Measurements from ENCODE around the gene TIMM10. TPM values are rescaled to one million over a fixed set of nuclear protein-coding genes. Genes with fewer than 3 reads are reported as not detected.

The TIMM10 gene
- total and polyA plus RNA-seq, 7 donors = 55.0 to 149 (median 90.0) TPM

DNA sequence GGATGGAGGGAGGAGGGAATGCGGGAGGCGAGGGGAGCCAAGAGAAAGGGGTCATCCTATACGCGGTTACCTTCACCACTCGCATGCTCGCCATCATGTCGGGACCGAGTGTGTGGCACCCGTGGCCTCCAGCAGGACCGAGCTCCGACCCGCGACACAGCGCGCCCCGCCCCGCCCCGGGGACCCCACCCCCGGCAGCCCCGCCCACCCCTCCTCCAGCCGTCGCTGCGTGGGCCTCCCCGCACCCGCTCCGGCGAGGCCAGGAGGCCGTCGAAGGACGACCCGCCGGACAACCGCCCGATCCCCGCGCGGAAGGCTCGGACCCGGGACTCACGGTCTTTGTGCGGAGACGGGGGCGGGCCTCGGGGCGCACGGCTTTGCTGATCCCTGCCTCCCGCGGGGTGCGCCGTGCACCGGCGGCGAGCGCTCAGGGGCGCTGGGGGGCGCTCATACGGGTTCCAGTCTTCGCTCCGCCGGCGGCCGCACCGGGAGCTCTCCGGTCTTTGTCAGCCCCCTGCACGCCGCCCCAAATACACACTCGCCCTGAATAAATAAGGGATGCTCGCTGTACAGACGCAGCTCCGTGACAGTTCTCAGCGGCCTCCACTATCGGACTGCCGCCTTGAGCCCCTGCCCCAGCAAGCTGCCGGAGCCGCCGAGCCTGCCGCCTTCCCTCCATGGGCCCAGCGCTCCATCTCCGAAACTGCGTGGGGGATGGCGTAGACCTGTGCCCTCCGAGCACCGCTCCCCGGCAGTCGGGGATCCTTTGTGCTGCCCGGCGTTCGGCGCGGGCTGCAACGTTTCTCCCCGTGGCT, 37.2 kb upstream of the TIMM10 start, which contains the start of gene UBE2L6:
UBE2L6 (minus strand) TSS at position 158 of the 815 bp plus-strand sequence; CDS start at position 97, 61 bp downstream.
- intact Hi-C loops (cut with DNase I) = loop anchor here (2.0 to 5.0 kb wide), 2 partner anchors 75 to 77 kb away; no protein-coding TSS in a partner anchor
- ATAC-seq (peak; percentile 59 to 87 (median 80)), DNase-seq (peak; percentile 50 to 88)
- H3K4me3 ChIP-seq = peak within 1 kb of the TSS; percentile 71
- no peaks in the 10 kb centered on the region for H3K36me3 ChIP-seq (ENCODE audit: insufficient read depth in 1 of 2, low read depth in 1 of 2)
- peak within 1 kb of the TSS; percentile 19 for H3K27ac ChIP-seq
- peaks cover 6% of the 10 kb centered on the region for H3K4me1 ChIP-seq
- H3K9me3 ChIP-seq = no peaks in the 10 kb centered on the region
- WGBS, 3 donors = 0 to 1% (median 0%) methylated on average over 64 to 92 of the region's 92 CpGs
- H3K27me3 ChIP-seq (ENCODE audit: insufficient read depth in 3 of 3, low read length in 2 of 3) = peaks cover 0 to 21% (median 0%) of the 10 kb centered on the region in 3 donors
- TF ChIP-seq, protein P1, sequence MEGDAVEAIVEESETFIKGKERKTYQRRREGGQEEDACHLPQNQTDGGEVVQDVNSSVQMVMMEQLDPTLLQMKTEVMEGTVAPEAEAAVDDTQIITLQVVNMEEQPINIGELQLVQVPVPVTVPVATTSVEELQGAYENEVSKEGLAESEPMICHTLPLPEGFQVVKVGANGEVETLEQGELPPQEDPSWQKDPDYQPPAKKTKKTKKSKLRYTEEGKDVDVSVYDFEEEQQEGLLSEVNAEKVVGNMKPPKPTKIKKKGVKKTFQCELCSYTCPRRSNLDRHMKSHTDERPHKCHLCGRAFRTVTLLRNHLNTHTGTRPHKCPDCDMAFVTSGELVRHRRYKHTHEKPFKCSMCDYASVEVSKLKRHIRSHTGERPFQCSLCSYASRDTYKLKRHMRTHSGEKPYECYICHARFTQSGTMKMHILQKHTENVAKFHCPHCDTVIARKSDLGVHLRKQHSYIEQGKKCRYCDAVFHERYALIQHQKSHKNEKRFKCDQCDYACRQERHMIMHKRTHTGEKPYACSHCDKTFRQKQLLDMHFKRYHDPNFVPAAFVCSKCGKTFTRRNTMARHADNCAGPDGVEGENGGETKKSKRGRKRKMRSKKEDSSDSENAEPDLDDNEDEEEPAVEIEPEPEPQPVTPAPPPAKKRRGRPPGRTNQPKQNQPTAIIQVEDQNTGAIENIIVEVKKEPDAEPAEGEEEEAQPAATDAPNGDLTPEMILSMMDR (IDR thresholded peaks at IDR 0.05) = no peak

DNA sequence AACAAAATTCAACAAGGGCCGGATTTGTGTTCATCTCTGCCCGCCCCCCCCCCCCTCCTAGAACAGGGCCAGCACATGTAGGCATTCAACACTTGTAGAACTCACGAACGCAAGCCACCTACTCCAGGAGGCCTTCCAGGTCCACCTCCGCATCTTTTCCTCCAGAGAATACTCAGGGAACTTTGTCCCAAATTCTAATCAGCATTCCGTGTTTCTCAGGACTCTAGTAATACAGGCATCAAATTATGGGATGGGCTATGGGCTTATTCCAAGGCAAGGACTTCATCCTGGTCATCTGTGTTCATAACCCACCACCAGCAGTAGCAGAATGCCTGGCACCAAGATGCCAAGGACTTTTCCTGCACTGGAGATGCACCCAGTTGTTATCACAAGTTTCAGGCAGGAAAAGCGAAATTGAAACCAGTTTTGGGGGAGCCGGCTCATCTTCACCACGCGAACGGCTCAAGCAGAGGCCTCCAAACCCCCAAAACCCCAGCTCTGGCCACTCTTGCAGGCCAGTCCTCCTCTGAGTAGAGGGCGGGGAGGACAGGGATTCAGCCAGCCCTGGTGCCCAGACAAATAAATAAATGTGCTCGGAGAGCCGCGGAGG, 36.5 kb upstream of the TIMM10 start:
- Histone ChIP-seq H3K4me3 (peak overlapping the region; percentile 71), H3K36me3 (ENCODE audit: insufficient read depth in 1 of 2, low read depth in 1 of 2) (no peaks in the 10 kb centered on the region), H3K9me3 (no peaks in the 10 kb centered on the region), H3K27ac (peak overlapping the region; percentile 2), H3K27me3 (ENCODE audit: insufficient read depth in 3 of 3, low read length in 2 of 3) (peaks cover 0 to 21% (median 0%) of the 10 kb centered on the region in 3 donors), H3K4me1 (peaks cover 6% of the 10 kb centered on the region)
- no peak for DNase-seq
- 15 to 21% (median 19%) methylated on average over 15 of the region's 15 CpGs for WGBS, 3 donors
- peak in 3 of 4 donors; percentile 7 to 21 (median 9) for ATAC-seq
- intact Hi-C loops (cut with DNase I) = loop anchor here in 1 of 2 donors (5.0 kb wide), 1 partner anchor 75 kb away; no protein-coding TSS in a partner anchor
- TF ChIP-seq, protein P1 (IDR thresholded peaks at IDR 0.05) = no peak

DNA sequence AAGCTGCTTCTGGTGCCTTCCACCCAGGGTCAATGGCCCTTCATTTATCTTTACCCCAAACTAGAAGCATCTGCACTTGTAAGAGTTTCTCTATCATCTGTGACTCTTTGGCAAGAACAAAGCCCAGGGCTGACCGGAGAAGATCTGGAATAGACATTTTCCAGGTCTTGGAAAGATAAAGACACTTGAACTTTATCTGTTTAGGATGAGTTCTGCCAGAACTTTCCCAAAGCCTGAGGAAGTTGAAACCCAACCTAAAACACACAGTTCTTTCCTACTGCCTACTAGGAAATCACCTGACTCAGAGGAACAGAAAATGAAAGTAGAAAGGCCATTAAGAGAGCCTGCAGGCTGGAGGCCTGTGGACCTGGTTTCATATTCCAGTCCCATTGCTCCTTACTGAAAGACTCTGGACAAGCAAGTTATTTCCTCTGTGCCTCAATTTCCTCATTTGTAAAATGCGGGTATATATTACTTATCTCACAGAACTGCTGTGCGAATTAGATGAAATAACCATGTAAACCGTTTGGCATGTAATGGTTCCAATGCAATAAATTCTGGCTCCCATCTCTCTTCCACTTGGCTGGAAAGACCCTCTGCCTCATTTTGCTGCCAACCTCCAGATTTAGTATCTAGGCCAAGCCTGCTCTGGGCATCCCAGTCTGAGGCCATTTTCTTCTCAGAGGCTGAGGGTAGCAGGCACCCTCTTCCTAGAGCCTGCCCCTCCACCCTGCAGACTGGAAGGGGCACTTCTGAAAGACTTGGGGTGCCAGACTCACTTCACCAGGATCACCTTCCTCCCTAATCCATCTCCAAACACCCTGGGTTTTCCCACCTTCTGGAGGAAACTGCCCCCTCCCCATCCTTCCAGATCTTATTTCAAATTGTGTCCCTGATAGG, 35.7 kb upstream of the TIMM10 start:
- TF ChIP-seq, protein P1 (IDR thresholded peaks at IDR 0.05) = no peak
- H3K4me1 ChIP-seq = peaks cover 6% of the 10 kb centered on the region
- WGBS, 3 donors = 10 to 21% (median 13%) methylated on average over 4 of the region's 4 CpGs
- DNase-seq (no peak), ATAC-seq (peak in 1 of 4 donors; percentile 31)
- no peaks in the 10 kb centered on the region for H3K36me3 ChIP-seq (ENCODE audit: insufficient read depth in 1 of 2, low read depth in 1 of 2)
- H3K9me3 ChIP-seq = no peaks in the 10 kb centered on the region
- intact Hi-C loops (cut with DNase I) = loop anchor here in 1 of 2 donors (5.0 kb wide), 1 partner anchor 76 kb away; no protein-coding TSS in a partner anchor
- H3K27me3 ChIP-seq (ENCODE audit: insufficient read depth in 3 of 3, low read length in 2 of 3) = peaks cover 0 to 21% (median 0%) of the 10 kb centered on the region in 3 donors
- peak overlapping the region; percentile 71 for H3K4me3 ChIP-seq
- H3K27ac ChIP-seq = peak overlapping the region; percentile 60

DNA sequence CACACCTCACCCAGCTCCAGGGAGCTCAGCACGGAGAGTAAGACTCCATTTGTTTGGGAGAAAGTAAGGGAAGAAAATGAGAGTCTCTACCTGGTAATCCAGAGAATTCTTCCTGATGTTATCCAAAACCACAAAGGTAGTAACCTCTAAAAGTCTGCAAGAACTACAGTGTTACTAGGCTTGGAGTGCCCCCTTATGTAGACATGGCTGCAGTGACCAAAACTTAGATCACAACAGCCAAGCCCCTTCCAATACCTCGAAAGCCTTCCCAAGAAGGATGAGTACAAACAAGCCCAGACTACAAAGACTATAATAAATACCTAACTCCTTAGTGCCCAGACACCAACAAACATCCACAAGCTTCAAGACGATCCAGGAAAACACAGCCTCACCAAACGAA, 32.0 kb upstream of the TIMM10 start:
- H3K27ac ChIP-seq = no peak overlapping the region
- TF ChIP-seq, protein P1 (IDR thresholded peaks at IDR 0.05) = no peak
- H3K9me3 ChIP-seq = no peaks in the 10 kb centered on the region
- DNase-seq (no peak), ATAC-seq (no peak)
- WGBS, 3 donors = 62 to 66% (median 65%) methylated on average over 4 of the region's 4 CpGs
- H3K27me3 ChIP-seq (ENCODE audit: insufficient read depth in 3 of 3, low read length in 2 of 3) = no peaks in the 10 kb centered on the region
- H3K4me3 ChIP-seq = no peak overlapping the region
- peaks cover 6% of the 10 kb centered on the region for H3K4me1 ChIP-seq
- intact Hi-C loops (cut with DNase I) = no loop called here
- H3K36me3 ChIP-seq (ENCODE audit: insufficient read depth in 1 of 2, low read depth in 1 of 2) = peaks cover 0 to 16% of the 10 kb centered on the region in 2 donors
